ENCODE measurements around the gene TMEM207.

The TMEM207 gene

GRCh38 chr3:190432216-190432615 is 17.5 kb downstream of the TMEM207 start:
- no peak for TF ChIP-seq EZH2phosphoT487 (IDR thresholded peaks at IDR 0.05; ENCODE audit: borderline replicate concordance)
- TF ChIP-seq, protein P1, sequence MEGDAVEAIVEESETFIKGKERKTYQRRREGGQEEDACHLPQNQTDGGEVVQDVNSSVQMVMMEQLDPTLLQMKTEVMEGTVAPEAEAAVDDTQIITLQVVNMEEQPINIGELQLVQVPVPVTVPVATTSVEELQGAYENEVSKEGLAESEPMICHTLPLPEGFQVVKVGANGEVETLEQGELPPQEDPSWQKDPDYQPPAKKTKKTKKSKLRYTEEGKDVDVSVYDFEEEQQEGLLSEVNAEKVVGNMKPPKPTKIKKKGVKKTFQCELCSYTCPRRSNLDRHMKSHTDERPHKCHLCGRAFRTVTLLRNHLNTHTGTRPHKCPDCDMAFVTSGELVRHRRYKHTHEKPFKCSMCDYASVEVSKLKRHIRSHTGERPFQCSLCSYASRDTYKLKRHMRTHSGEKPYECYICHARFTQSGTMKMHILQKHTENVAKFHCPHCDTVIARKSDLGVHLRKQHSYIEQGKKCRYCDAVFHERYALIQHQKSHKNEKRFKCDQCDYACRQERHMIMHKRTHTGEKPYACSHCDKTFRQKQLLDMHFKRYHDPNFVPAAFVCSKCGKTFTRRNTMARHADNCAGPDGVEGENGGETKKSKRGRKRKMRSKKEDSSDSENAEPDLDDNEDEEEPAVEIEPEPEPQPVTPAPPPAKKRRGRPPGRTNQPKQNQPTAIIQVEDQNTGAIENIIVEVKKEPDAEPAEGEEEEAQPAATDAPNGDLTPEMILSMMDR (conservative IDR thresholded peaks at IDR 0.05; ENCODE audit: low read length), result no peak
- no peaks in the 10 kb centered on the region for H3K9me2 ChIP-seq (replicated peaks; ENCODE audit: low read depth, low read length)
- no peaks in the 10 kb centered on the region for H3F3A ChIP-seq (ENCODE audit: low read depth)
- no peak overlapping the region for H3K4me2 ChIP-seq (ENCODE audit: low read depth, low read length, poor library complexity, severe bottlenecking)
- H3K79me2 ChIP-seq (ENCODE audit: insufficient read depth, low read length), result no peaks in the 10 kb centered on the region
- no peaks in the 10 kb centered on the region for H3K27me3 ChIP-seq (ENCODE audit: insufficient read depth, low read length, poor library complexity, severe bottlenecking)
- no peaks in the 10 kb centered on the region for H4K20me1 ChIP-seq (ENCODE audit: insufficient read depth, low read length, poor library complexity, severe bottlenecking)
- no peak overlapping the region for H2AFZ ChIP-seq (ENCODE audit: low read length)
- no peaks in the 10 kb centered on the region for H3K9me3 ChIP-seq (ENCODE audit: insufficient read depth, low read depth, low read length)
- H3K36me3 ChIP-seq (ENCODE audit: insufficient read depth, low read length), result no peaks in the 10 kb centered on the region
- no peak overlapping the region for H3K9ac ChIP-seq (ENCODE audit: low read depth, low read length, poor library complexity, severe bottlenecking)
- no peak overlapping the region for H3K4me3 ChIP-seq (ENCODE audit: low read length, poor library complexity, severe bottlenecking)
- no peaks in the 10 kb centered on the region for H3K4me1 ChIP-seq (ENCODE audit: insufficient read depth, low read length, poor library complexity, severe bottlenecking)

GRCh38 chr3:190430906-190431305 is 18.8 kb downstream of the TMEM207 start:
- TF ChIP-seq, protein P1 (conservative IDR thresholded peaks at IDR 0.05; ENCODE audit: low read length), result no peak
- no peak for TF ChIP-seq EZH2phosphoT487 (IDR thresholded peaks at IDR 0.05; ENCODE audit: borderline replicate concordance)
- no peak overlapping the region for H2AFZ ChIP-seq (ENCODE audit: low read length)
- no peaks in the 10 kb centered on the region for H3F3A ChIP-seq (ENCODE audit: low read depth)
- H3K9me3 ChIP-seq (ENCODE audit: insufficient read depth, low read depth, low read length), result no peaks in the 10 kb centered on the region
- no peaks in the 10 kb centered on the region for H3K36me3 ChIP-seq (ENCODE audit: insufficient read depth, low read length)
- no peaks in the 10 kb centered on the region for H3K4me1 ChIP-seq (ENCODE audit: insufficient read depth, low read length, poor library complexity, severe bottlenecking)
- H3K4me3 ChIP-seq (ENCODE audit: low read length, poor library complexity, severe bottlenecking), result no peak overlapping the region
- H3K4me2 ChIP-seq (ENCODE audit: low read depth, low read length, poor library complexity, severe bottlenecking), result no peak overlapping the region
- H4K20me1 ChIP-seq (ENCODE audit: insufficient read depth, low read length, poor library complexity, severe bottlenecking), result no peaks in the 10 kb centered on the region
- no peak overlapping the region for H3K9ac ChIP-seq (ENCODE audit: low read depth, low read length, poor library complexity, severe bottlenecking)
- H3K79me2 ChIP-seq (ENCODE audit: insufficient read depth, low read length), result no peaks in the 10 kb centered on the region
- H3K27me3 ChIP-seq (ENCODE audit: insufficient read depth, low read length, poor library complexity, severe bottlenecking), result no peaks in the 10 kb centered on the region
- H3K9me2 ChIP-seq (replicated peaks; ENCODE audit: low read depth, low read length), result no peaks in the 10 kb centered on the region

- Histone ChIP-seq H3K4me3 (ENCODE audit: low read length, poor library complexity, severe bottlenecking) (no peak overlapping the region), H3K9me3 (ENCODE audit: insufficient read depth, low read depth, low read length) (no peaks in the 10 kb centered on the region), H3K27me3 (ENCODE audit: insufficient read depth, low read length, poor library complexity, severe bottlenecking) (no peaks in the 10 kb centered on the region), H3F3A (ENCODE audit: low read depth) (no peaks in the 10 kb centered on the region), H3K4me1 (ENCODE audit: insufficient read depth, low read length, poor library complexity, severe bottlenecking) (no peaks in the 10 kb centered on the region), H3K79me2 (ENCODE audit: insufficient read depth, low read length) (no peaks in the 10 kb centered on the region), H3K9me2 (replicated peaks; ENCODE audit: low read depth, low read length) (no peaks in the 10 kb centered on the region), H3K9ac (ENCODE audit: low read depth, low read length, poor library complexity, severe bottlenecking) (no peak overlapping the region), H3K36me3 (ENCODE audit: insufficient read depth, low read length) (no peaks in the 10 kb centered on the region), H4K20me1 (ENCODE audit: insufficient read depth, low read length, poor library complexity, severe bottlenecking) (no peaks in the 10 kb centered on the region), H2AFZ (ENCODE audit: low read length) (no peak overlapping the region), H3K4me2 (ENCODE audit: low read depth, low read length, poor library complexity, severe bottlenecking) (no peak overlapping the region)
- no peak for TF ChIP-seq EZH2phosphoT487 (IDR thresholded peaks at IDR 0.05; ENCODE audit: borderline replicate concordance)
- TF ChIP-seq, protein P1 (conservative IDR thresholded peaks at IDR 0.05; ENCODE audit: low read length), result no peak
Measured at GRCh38 chr3:190429681-190430080, 20.0 kb downstream of the TMEM207 start.

Measured in Loucy (cell line).